Ishikawa (cell line): ENCODE measurements around the gene ABHD12.

Source experiments
- CEBPB ChIP-seq: IDR thresholded peaks from 2 replicates; pipeline ENCODE4 v1.6.1; 2012
- EP300 ChIP-seq: IDR thresholded peaks from 2 replicates; pipeline ENCODE4 v1.6.1; 2012; ENCODE audit warnings: borderline replicate concordance
- MAX ChIP-seq: IDR thresholded peaks from 2 replicates; pipeline ENCODE4 v1.6.1; 2012
- RAD21 ChIP-seq: IDR thresholded peaks from 2 replicates; pipeline ENCODE4 v1.6.1; 2012; ENCODE audit warnings: low read depth
- REST ChIP-seq: IDR thresholded peaks from 2 replicates; pipeline ENCODE4 v1.6.1; 2012; ENCODE audit warnings: low read depth, mild to moderate bottlenecking
- TCF12 ChIP-seq: IDR thresholded peaks from 2 replicates; pipeline ENCODE4 v1.6.1; 2012; ENCODE audit warnings: low read depth
- YY1 ChIP-seq: IDR thresholded peaks from 2 replicates; pipeline ENCODE4 v1.6.1; 2012; ENCODE audit warnings: low read depth

- no peak for TF ChIP-seq REST
- TF ChIP-seq CEBPB, result no peak
- TF ChIP-seq EP300, result no peak
- no peak for TF ChIP-seq YY1
- TF ChIP-seq TCF12, result no peak
- TF ChIP-seq MAX, result no peak
- TF ChIP-seq RAD21, result no peak
These were observed 103.7 kb downstream of the ABHD12 start for GRCh38 chr20:25286917-25287316.
